Upper lobe of left lung (tissue), 4 donors: ENCODE measurements around the gene SBF1.

Source experiments
- CTCF ChIP-seq, 6 experiments: fragments of 450-650 bp in 4 of 6; fragments of 200-600 bp in 2 of 6; sonication (generic) in 2 of 6; IDR thresholded peaks; one replicate each; pipeline ENCODE4 v1.5.1; 2016 to 2019; ENCODE audit warnings: antibody characterized with exemption in 6 of 6
- EP300 ChIP-seq, 4 donors: sonication (generic); formaldehyde crosslinking; IDR thresholded peaks; one replicate each; pipeline ENCODE4 v1.5.1; 2017; ENCODE audit warnings: antibody characterized with exemption in 4 of 4, control low read depth in 2 of 4
- POLR2AphosphoS5 ChIP-seq, 2 donors: sonication (generic); formaldehyde crosslinking; IDR thresholded peaks; one replicate each; pipeline ENCODE4 v1.5.1; 2017; ENCODE audit warnings: antibody characterized with exemption in 2 of 2

GRCh38 chr22:50513175-50513574 is 38.3 kb upstream of the SBF1 start:
- no peak for TF ChIP-seq CTCF (IDR thresholded peaks at IDR 0.05)
- no peak for TF ChIP-seq POLR2AphosphoS5 (IDR thresholded peaks at IDR 0.05)
- no peak for TF ChIP-seq EP300 (IDR thresholded peaks at IDR 0.05)
